Body of pancreas (tissue), 4 donors: Measurements from ENCODE around the gene FAM83C. TPM values are rescaled to one million over a fixed set of nuclear protein-coding genes. Genes with fewer than 3 reads are reported as not detected.

Source experiments
- ATAC-seq: fragments of 150-250 bp; one replicate; pipeline ENCODE4 v1.9.1; 2016
- DNase-seq, 4 donors: peaks; one replicate each; pipeline ENCODE4 v3.0.0-alpha.2; 2019
- H3K27ac ChIP-seq, 4 donors: fragments of 200-600 bp; sonication (generic); 1 replicate in 3 of 4; 2 replicates in 1 of 4; pipeline versions ENCODE4 v1.5.1 to v1.6.1; 2016 to 2019; ENCODE audit warnings: mild to moderate bottlenecking in 1 of 4, mixed read lengths in 1 of 4, moderate library complexity in 1 of 4
- H3K27me3 ChIP-seq, 2 donors: fragments of 200-600 bp; sonication (generic); one replicate each; pipeline ENCODE4 v1.6.0; 2016; ENCODE audit warnings: mild to moderate bottlenecking in 1 of 2
- H3K36me3 ChIP-seq, 2 donors: fragments of 200-600 bp; sonication (generic); replicated peaks in 1 of 2; 2 replicates each; pipeline ENCODE4 v1.5.1; 2016; ENCODE audit warnings: low read depth in 2 of 2; ENCODE audit not compliant: insufficient read depth in 1 of 2
- H3K4me1 ChIP-seq: fragments of 200-600 bp; sonication (generic); one replicate; pipeline ENCODE4 v1.6.0; 2016
- H3K4me3 ChIP-seq, 2 donors: fragments of 200-600 bp; sonication (generic); 1 replicate in 1 of 2; 2 replicates in 1 of 2; pipeline ENCODE4 v1.5.1; 2016 to 2019
- H3K9me3 ChIP-seq, 3 donors: fragments of 200-600 bp; sonication (generic); 1 replicate in 2 of 3; 2 replicates in 1 of 3; pipeline ENCODE4 v1.5.1; 2016
- CTCF ChIP-seq, 7 experiments: fragments of 450-650 bp in 4 of 7; fragments of 200-600 bp in 3 of 7; sonication (generic) in 3 of 7; IDR thresholded peaks; one replicate each; pipeline ENCODE4 v1.5.1; 2016 to 2019; ENCODE audit warnings: antibody characterized with exemption in 7 of 7
- POLR2A ChIP-seq, 3 donors: fragments of 450-650 bp; IDR thresholded peaks; one replicate each; pipeline ENCODE4 v1.6.1; 2016; ENCODE audit warnings: antibody characterized with exemption in 3 of 3, mild to moderate bottlenecking in 2 of 3
- WGBS, 2 donors: methylation state at CpG; one replicate each; pipeline ENCODE4 v1.1.5; 2017; 5-methylcytosine and 5-hydroxymethylcytosine counted together
- intact Hi-C: fragments of 100-400 bp; cut with DNase I; formaldehyde crosslinking; loops from one replicate; pipeline ENCODE4 v1.15.1; 2023
- total RNA-seq, 2 donors: library from RNA; depleted of rRNA; stranded (reverse); fragments of >200 nt; gene quantifications; one replicate each; pipeline ENCODE4 v1.1.0, GENCODE V29; 2016

Gene FAM83C
- total RNA-seq, 2 donors from 2014 or later = not detected

DNA sequence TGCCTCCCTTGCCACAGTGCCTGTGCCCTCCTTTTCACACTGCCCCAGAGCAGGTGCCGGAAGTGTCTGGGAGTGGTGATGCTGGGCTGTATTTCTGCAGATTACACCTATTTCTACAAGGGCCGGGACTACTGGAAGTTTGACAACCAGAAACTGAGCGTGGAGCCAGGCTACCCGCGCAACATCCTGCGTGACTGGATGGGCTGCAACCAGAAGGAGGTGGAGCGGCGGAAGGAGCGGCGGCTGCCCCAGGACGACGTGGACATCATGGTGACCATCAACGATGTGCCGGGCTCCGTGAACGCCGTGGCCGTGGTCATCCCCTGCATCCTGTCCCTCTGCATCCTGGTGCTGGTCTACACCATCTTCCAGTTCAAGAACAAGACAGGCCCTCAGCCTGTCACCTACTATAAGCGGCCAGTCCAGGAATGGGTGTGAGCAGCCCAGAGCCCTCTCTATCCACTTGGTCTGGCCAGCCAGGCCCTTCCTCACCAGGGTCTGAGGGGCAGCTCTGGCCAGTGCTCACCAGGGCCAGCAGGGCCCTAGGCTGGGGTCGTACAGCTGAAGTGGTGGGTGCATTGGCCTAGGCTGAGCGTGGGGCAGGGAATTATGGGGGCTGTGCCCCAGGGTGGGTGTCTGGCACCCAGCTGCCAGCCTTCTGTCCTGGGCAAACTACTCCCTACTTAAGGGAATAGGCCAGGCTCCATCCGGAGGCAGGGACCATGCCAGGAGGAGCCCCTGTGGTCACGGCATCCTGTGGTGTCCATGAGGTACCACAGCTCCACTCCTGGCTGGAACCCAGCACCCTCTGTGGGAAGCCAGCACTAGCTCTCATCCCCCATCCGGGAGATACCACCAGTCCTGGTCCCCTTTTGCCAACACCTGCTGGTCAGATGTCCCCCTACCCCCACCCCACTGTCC, 17.8 kb downstream of the FAM83C start:
- Histone ChIP-seq H3K4me3 (no peak overlapping the region), H3K27me3 (no peaks in the 10 kb centered on the region), H3K36me3 (peaks cover 0 to 2% of the 10 kb centered on the region in 2 donors), H3K4me1 (peaks cover 39% of the 10 kb centered on the region), H3K27ac (peak overlapping the region in 1 of 4 donors; percentile 27), H3K9me3 (no peaks in the 10 kb centered on the region)
- no peak for DNase-seq
- no peak for ATAC-seq
- 90 to 95% methylated on average over 10 to 24 of the region's 24 CpGs for WGBS, 2 donors
- intact Hi-C loops = loop anchor here (10.0 kb wide), 1 partner anchor 130 kb away; the partner anchor contains the start of gene EDEM2
- no peak for TF ChIP-seq POLR2A (IDR thresholded peaks at IDR 0.05)
- TF ChIP-seq CTCF (IDR thresholded peaks at IDR 0.05) = no peak

GRCh38 chr20:35273449-35274171, 18.6 kb downstream of the FAM83C start:
- ATAC-seq (no peak), DNase-seq (peak in 3 of 4 donors; percentile 49 to 63 (median 53))
- no peak for TF ChIP-seq CTCF (IDR thresholded peaks at IDR 0.05)
- no peak for TF ChIP-seq POLR2A (IDR thresholded peaks at IDR 0.05)
- Histone ChIP-seq H3K27me3 (no peaks in the 10 kb centered on the region), H3K27ac (peak overlapping the region in 1 of 4 donors; percentile 15), H3K9me3 (no peaks in the 10 kb centered on the region), H3K4me1 (peaks cover 44% of the 10 kb centered on the region), H3K36me3 (no peaks in the 10 kb centered on the region), H3K4me3 (no peak overlapping the region)
- intact Hi-C loops = loop anchor here (10.0 kb wide), 1 partner anchor 129 kb away; the partner anchor contains the start of gene EDEM2
- WGBS, 2 donors = 63 to 67% methylated on average over 8 to 13 of the region's 13 CpGs

- no peak overlapping the region for H3K4me3 ChIP-seq
- no peak for DNase-seq
- TF ChIP-seq POLR2A (IDR thresholded peaks at IDR 0.05) (no peak), CTCF (IDR thresholded peaks at IDR 0.05) (no peak)
- intact Hi-C loops = loop anchor here (10.0 kb wide), 1 partner anchor 127 kb away; the partner anchor contains the start of gene EDEM2
- H3K36me3 ChIP-seq = no peaks in the 10 kb centered on the region
- no peak overlapping the region for H3K27ac ChIP-seq
- H3K9me3 ChIP-seq = no peaks in the 10 kb centered on the region
- no peak for ATAC-seq
- H3K27me3 ChIP-seq = no peaks in the 10 kb centered on the region
- H3K4me1 ChIP-seq = peaks cover 47% of the 10 kb centered on the region
- WGBS, 2 donors = 61 to 65% methylated on average over 6 to 7 of the region's 7 CpGs
Observed at GRCh38 chr20:35271904-35272303, 20.3 kb downstream of the FAM83C start.

DNA sequence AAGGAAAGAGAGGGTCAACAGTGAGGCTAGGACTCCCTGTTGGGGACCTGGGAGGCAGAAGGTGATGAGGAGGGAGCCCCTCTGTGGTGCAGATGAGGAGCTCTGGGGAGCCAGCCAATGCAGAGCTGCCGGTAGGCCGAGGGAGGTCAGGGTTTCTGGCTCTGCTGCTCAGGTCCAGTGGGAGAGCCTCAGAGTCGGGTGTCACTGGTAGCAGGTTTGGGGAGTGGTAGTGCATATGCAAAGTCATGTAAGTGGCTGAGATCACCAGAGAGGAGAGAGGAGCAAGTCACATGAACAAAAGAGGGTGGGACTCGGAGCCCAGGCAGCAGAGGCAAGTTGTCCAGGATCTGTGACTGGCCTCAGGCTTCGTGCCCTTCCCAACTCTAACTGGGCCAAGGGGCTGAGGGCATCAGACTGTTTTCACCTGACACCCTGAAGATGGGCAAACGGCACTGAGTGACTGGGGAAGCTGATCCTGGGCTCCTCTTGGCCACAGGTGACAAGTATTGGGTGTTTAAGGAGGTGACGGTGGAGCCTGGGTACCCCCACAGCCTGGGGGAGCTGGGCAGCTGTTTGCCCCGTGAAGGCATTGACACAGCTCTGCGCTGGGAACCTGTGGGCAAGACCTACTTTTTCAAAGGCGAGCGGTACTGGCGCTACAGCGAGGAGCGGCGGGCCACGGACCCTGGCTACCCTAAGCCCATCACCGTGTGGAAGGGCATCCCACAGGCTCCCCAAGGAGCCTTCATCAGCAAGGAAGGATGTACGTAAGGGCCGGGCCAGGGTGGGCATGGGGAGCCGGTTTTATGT, 20.9 kb downstream of the FAM83C start:
- Histone ChIP-seq H3K4me3 (no peak overlapping the region), H3K4me1 (peaks cover 41% of the 10 kb centered on the region), H3K27me3 (no peaks in the 10 kb centered on the region), H3K27ac (no peak overlapping the region), H3K36me3 (no peaks in the 10 kb centered on the region), H3K9me3 (no peaks in the 10 kb centered on the region)
- DNase-seq (no peak), ATAC-seq (no peak)
- 85 to 88% methylated on average over 14 to 20 of the region's 20 CpGs for WGBS, 2 donors
- intact Hi-C loops = loop anchor here (10.0 kb wide), 1 partner anchor 126 kb away; the partner anchor contains the start of gene EDEM2
- TF ChIP-seq POLR2A (IDR thresholded peaks at IDR 0.05) (no peak), CTCF (IDR thresholded peaks at IDR 0.05) (no peak)
